ENCODE results near the gene FGD6. TPM values are rescaled to one million over a fixed set of nuclear protein-coding genes. Genes with fewer than 3 reads are reported as not detected.

The FGD6 gene
- total and polyA plus RNA-seq, 4 donors: 2.4 to 26.4 (median 9.0) TPM

- Histone ChIP-seq H3K27ac (ENCODE audit: low read depth in 1 of 2, low read length in 1 of 2) (no peak overlapping the region), H3K4me3 (no peak overlapping the region), H3K4me1 (ENCODE audit: control insufficient read depth in 5 of 5, insufficient read depth in 5 of 5, low read length in 5 of 5) (peaks cover 0 to 18% (median 4%) of the 10 kb centered on the region in 5 donors), H3K36me3 (ENCODE audit: control insufficient read depth in 4 of 4, insufficient read depth in 4 of 4, low read length in 4 of 4) (no peaks in the 10 kb centered on the region), H3K9me3 (ENCODE audit: control insufficient read depth in 4 of 4, insufficient read depth in 3 of 4, low read length in 3 of 4) (no peaks in the 10 kb centered on the region), H3K9ac (ENCODE audit: insufficient read depth in 1 of 2, low read length in 2 of 2) (no peak overlapping the region), H3K27me3 (ENCODE audit: control insufficient read depth in 3 of 3, insufficient read depth in 3 of 3, low read length in 2 of 3) (no peaks in the 10 kb centered on the region)
- DNase-seq (peak in 2 of 3 donors; percentile 38 to 42), ATAC-seq (ENCODE audit: insufficient read depth, low FRiP score) (no peak)
- 47 to 57% methylated on average over 2 of the region's 2 CpGs for WGBS, 2 donors
- no peak for TF ChIP-seq CTCF (IDR thresholded peaks at IDR 0.05; ENCODE audit: control extremely low read depth, extremely low read depth)
Measured at GRCh38 chr12:95231190-95231589, 13.9 kb upstream of the FGD6 start.

GRCh38 chr12:95230313-95230712, 13.0 kb upstream of the FGD6 start:
- no peaks in the 10 kb centered on the region for H3K9me3 ChIP-seq (ENCODE audit: control insufficient read depth in 4 of 4, insufficient read depth in 3 of 4, low read length in 3 of 4)
- ATAC-seq (ENCODE audit: insufficient read depth, low FRiP score): no peak
- DNase-seq: peak in 1 of 3 donors; percentile 50
- no peak overlapping the region for H3K9ac ChIP-seq (ENCODE audit: insufficient read depth in 1 of 2, low read length in 2 of 2)
- no peaks in the 10 kb centered on the region for H3K27me3 ChIP-seq (ENCODE audit: control insufficient read depth in 3 of 3, insufficient read depth in 3 of 3, low read length in 2 of 3)
- no peak for TF ChIP-seq CTCF (IDR thresholded peaks at IDR 0.05; ENCODE audit: control extremely low read depth, extremely low read depth)
- no peak overlapping the region for H3K4me3 ChIP-seq
- no peak overlapping the region for H3K27ac ChIP-seq (ENCODE audit: low read depth in 1 of 2, low read length in 1 of 2)
- peaks cover 0 to 3% (median under 1%) of the 10 kb centered on the region in 4 donors for H3K36me3 ChIP-seq (ENCODE audit: control insufficient read depth in 4 of 4, insufficient read depth in 4 of 4, low read length in 4 of 4)
- peaks cover 0 to 18% (median 4%) of the 10 kb centered on the region in 5 donors for H3K4me1 ChIP-seq (ENCODE audit: control insufficient read depth in 5 of 5, insufficient read depth in 5 of 5, low read length in 5 of 5)

- Histone ChIP-seq H3K9me3 (ENCODE audit: control insufficient read depth in 4 of 4, insufficient read depth in 3 of 4, low read length in 3 of 4) (no peaks in the 10 kb centered on the region), H3K36me3 (ENCODE audit: control insufficient read depth in 4 of 4, insufficient read depth in 4 of 4, low read length in 4 of 4) (peaks cover 0 to 7% (median 2%) of the 10 kb centered on the region in 4 donors), H3K4me3 (no peak overlapping the region), H3K27ac (ENCODE audit: low read depth in 1 of 2, low read length in 1 of 2) (no peak overlapping the region), H3K27me3 (ENCODE audit: control insufficient read depth in 3 of 3, insufficient read depth in 3 of 3, low read length in 2 of 3) (no peaks in the 10 kb centered on the region), H3K9ac (ENCODE audit: insufficient read depth in 1 of 2, low read length in 2 of 2) (no peak overlapping the region), H3K4me1 (ENCODE audit: control insufficient read depth in 5 of 5, insufficient read depth in 5 of 5, low read length in 5 of 5) (peaks cover 0 to 18% (median 4%) of the 10 kb centered on the region in 5 donors)
- WGBS, 2 donors: 84 to 87% methylated on average over 7 of the region's 7 CpGs
- DNase-seq: no peak
- ATAC-seq (ENCODE audit: insufficient read depth, low FRiP score): no peak
- no peak for TF ChIP-seq CTCF (IDR thresholded peaks at IDR 0.05; ENCODE audit: control extremely low read depth, extremely low read depth)
Measured at GRCh38 chr12:95229636-95230035, 12.4 kb upstream of the FGD6 start.

GRCh38 chr12:95228617-95229016, 11.3 kb upstream of the FGD6 start:
- TF ChIP-seq CTCF (IDR thresholded peaks at IDR 0.05; ENCODE audit: control extremely low read depth, extremely low read depth): no peak
- no peak overlapping the region for H3K4me3 ChIP-seq
- no peak for DNase-seq
- no peak for ATAC-seq (ENCODE audit: insufficient read depth, low FRiP score)
- WGBS, 2 donors: 89 to 94% methylated on average over 2 of the region's 2 CpGs
- H3K27ac ChIP-seq (ENCODE audit: low read depth in 1 of 2, low read length in 1 of 2): no peak overlapping the region
- H3K27me3 ChIP-seq (ENCODE audit: control insufficient read depth in 3 of 3, insufficient read depth in 3 of 3, low read length in 2 of 3): no peaks in the 10 kb centered on the region
- peaks cover 0 to 18% (median 8%) of the 10 kb centered on the region in 5 donors for H3K4me1 ChIP-seq (ENCODE audit: control insufficient read depth in 5 of 5, insufficient read depth in 5 of 5, low read length in 5 of 5)
- H3K9ac ChIP-seq (ENCODE audit: insufficient read depth in 1 of 2, low read length in 2 of 2): no peak overlapping the region
- H3K36me3 ChIP-seq (ENCODE audit: control insufficient read depth in 4 of 4, insufficient read depth in 4 of 4, low read length in 4 of 4): peaks cover 0 to 12% (median 4%) of the 10 kb centered on the region in 4 donors
- H3K9me3 ChIP-seq (ENCODE audit: control insufficient read depth in 4 of 4, insufficient read depth in 3 of 4, low read length in 3 of 4): no peaks in the 10 kb centered on the region
